ENCODE measurements around the gene CDH13. TPM values are rescaled to one million over a fixed set of nuclear protein-coding genes. Genes with fewer than 3 reads are reported as not detected.

Gene CDH13
- polyA plus RNA-seq, 2 of the 4 experiments (the other 2 are of a cell fraction): not detected

- no peaks in the 10 kb centered on the region for H3K9me3 ChIP-seq
- DNase-seq (ENCODE audit: low read depth in 1 of 2, low spot score in 1 of 2) (no peak), FAIRE-seq (no peak), ATAC-seq (no peak)
- TF ChIP-seq POLR2A (IDR thresholded peaks at IDR 0.05; ENCODE audit: low read length): no peak
- no peak for TF ChIP-seq RCOR1 (IDR thresholded peaks at IDR 0.05; ENCODE audit: low read depth, low read length)
- no peak for TF ChIP-seq ZNF302 (CRISPR knock-in tag; IDR thresholded peaks at IDR 0.05)
- no peak for TF ChIP-seq CEBPB (IDR thresholded peaks at IDR 0.05)
- TF ChIP-seq MAZ (IDR thresholded peaks at IDR 0.05; ENCODE audit: borderline replicate concordance, low read depth, low read length): no peak
- no peak for TF ChIP-seq MYC (IDR thresholded peaks at IDR 0.05; ENCODE audit: borderline replicate concordance, low read length)
- TF ChIP-seq CHD4 (IDR thresholded peaks at IDR 0.05; ENCODE audit: borderline replicate concordance): no peak
- no peak for TF ChIP-seq FOSB (CRISPR knock-in tag; IDR thresholded peaks at IDR 0.05)
- TF ChIP-seq MAX (IDR thresholded peaks at IDR 0.05): no peak
- no peak for TF ChIP-seq REST (IDR thresholded peaks at IDR 0.05)
- no peak for TF ChIP-seq RFX5 (IDR thresholded peaks at IDR 0.05)
- TF ChIP-seq EHMT2 (IDR thresholded peaks at IDR 0.05; ENCODE audit: low read depth): no peak
- TF ChIP-seq KDM5A (IDR thresholded peaks at IDR 0.05): no peak
- TF ChIP-seq MAFK (IDR thresholded peaks at IDR 0.05; ENCODE audit: partially characterized antibody): no peak
- no peak for TF ChIP-seq CTCF (IDR thresholded peaks at IDR 0.05)
- TF ChIP-seq NR3C1 (IDR thresholded peaks at IDR 0.05): no peak
- no peak for TF ChIP-seq RNF2 (IDR thresholded peaks at IDR 0.05; ENCODE audit: borderline replicate concordance, low read depth)
- no peak overlapping the region for H3K4me3 ChIP-seq
- H3K27ac ChIP-seq: no peak overlapping the region
- ChIA-PET CTCF (interaction anchor here (0.7 to 1.3 kb wide), 3 partner anchors 37 to 653 kb away, joined by 3 to 4 read pairs (median 4); no protein-coding TSS in a partner anchor), POLR2A (no interaction called here)
- WGBS (ENCODE audit: missing lambda C conversion rate): 6% methylated on average over 4 of the region's 4 CpGs
- H3K4me2 ChIP-seq: no peak overlapping the region
- no peaks in the 10 kb centered on the region for H3K4me1 ChIP-seq
These were observed 32.7 kb upstream of the CDH13 start for GRCh38 chr16:82594114-82594513.

- CTCF ChIA-PET: no interaction called here
- WGBS (ENCODE audit: missing lambda C conversion rate): 0% methylated on average over 2 of the region's 2 CpGs
These were observed 28.0 kb upstream of the CDH13 start for GRCh38 chr16:82598771-82599170.

More at GRCh38 chr16:82598771-82599170, 28.0 kb upstream of the CDH13 start:
- ATAC-seq (no peak), FAIRE-seq (no peak), DNase-seq (ENCODE audit: low read depth in 1 of 2, low spot score in 1 of 2) (no peak)
- no peak for TF ChIP-seq HEYL (CRISPR knock-in tag; IDR thresholded peaks at IDR 0.05)
- no peak for TF ChIP-seq GATA3 (IDR thresholded peaks at IDR 0.05; ENCODE audit: borderline replicate concordance)
- no peak for TF ChIP-seq CBX8 (IDR thresholded peaks at IDR 0.05)
- TF ChIP-seq HOXB5 (CRISPR knock-in tag; IDR thresholded peaks at IDR 0.05): no peak
- no peak for TF ChIP-seq RAD21 (conservative IDR thresholded peaks at IDR 0.05 in 1 of 2, IDR thresholded peaks at IDR 0.05 in 1 of 2)
- no peak for TF ChIP-seq KDM5A (IDR thresholded peaks at IDR 0.05)
- no peak for TF ChIP-seq CHD4 (IDR thresholded peaks at IDR 0.05; ENCODE audit: borderline replicate concordance)
- no peak for TF ChIP-seq MAFK (IDR thresholded peaks at IDR 0.05; ENCODE audit: partially characterized antibody)
- no peak for TF ChIP-seq RNF2 (IDR thresholded peaks at IDR 0.05; ENCODE audit: borderline replicate concordance, low read depth)
- POLR2A ChIA-PET: no interaction called here
- H3K4me2 ChIP-seq: no peak overlapping the region
- no peaks in the 10 kb centered on the region for H3K9me3 ChIP-seq
- H3K27ac ChIP-seq: no peak overlapping the region
- no peaks in the 10 kb centered on the region for H3K4me1 ChIP-seq
- no peak overlapping the region for H3K4me3 ChIP-seq
